AG09309 (cell line): Measurements from ENCODE around the gene TNS2.
"Not testable (repeated sequence)": the region's sequence is repeated elsewhere in the genome, so short reads cannot be mapped to it uniquely, and the experiment has no call there.

Experiments
- DNase-seq: peaks from one replicate; pipeline ENCODE4 v3.0.0-alpha.2; 2010; ENCODE audit warnings: low read depth
- H3K4me3 ChIP-seq: 2 replicates; pipeline ENCODE4 v1.5.1; 2011; ENCODE audit warnings: mild to moderate bottlenecking, low read depth, low read length, moderate library complexity; ENCODE audit not compliant: control insufficient read depth
- CTCF ChIP-seq: IDR thresholded peaks from 2 replicates; pipeline ENCODE4 v1.5.1; 2011; ENCODE audit warnings: mild to moderate bottlenecking, low read depth, low read length, inconsistent platforms; ENCODE audit not compliant: insufficient read depth, control insufficient read depth; ENCODE audit errors: missing control alignments

TNS2 gene

GRCh38 chr12:53093777-53094393, 44.0 kb downstream of the TNS2 start:
- H3K4me3 ChIP-seq, result no peak overlapping the region
- DNase-seq, result no peak
- TF ChIP-seq CTCF, result no peak

GRCh38 chr12:53094394-53094787, 44.5 kb downstream of the TNS2 start:
- no peak overlapping the region for H3K4me3 ChIP-seq
- DNase-seq, result no peak
- TF ChIP-seq CTCF, result no peak

GRCh38 chr12:53094796-53095595, 45.1 kb downstream of the TNS2 start:
- H3K4me3 ChIP-seq, DNase-seq: not testable (repeated sequence)

- H3K4me3 ChIP-seq, DNase-seq: not testable (repeated sequence)
Measured at GRCh38 chr12:53095596-53095895, 45.7 kb downstream of the TNS2 start.

GRCh38 chr12:53096089-53096741, 46.4 kb downstream of the TNS2 start:
- peak overlapping the region; percentile 76 for H3K4me3 ChIP-seq
- DNase-seq, result peak; percentile 74
- TF ChIP-seq CTCF, result no peak

GRCh38 chr12:53096759-53097158, 46.9 kb downstream of the TNS2 start:
- H3K4me3 ChIP-seq, result peak overlapping the region; percentile 76
- DNase-seq, result no peak
- TF ChIP-seq CTCF, result no peak

GRCh38 chr12:53097207-53097563, 47.3 kb downstream of the TNS2 start:
- TF ChIP-seq CTCF, result no peak
- peak overlapping the region; percentile 76 for H3K4me3 ChIP-seq
- DNase-seq, result no peak
